ENCODE data around the gene SELENOS. TPM values are rescaled to one million over a fixed set of nuclear protein-coding genes. Genes with fewer than 3 reads are reported as not detected.

The SELENOS gene
- total and polyA plus RNA-seq, 2 experiments from 2014 or later, result 127 to 158 TPM

DNA sequence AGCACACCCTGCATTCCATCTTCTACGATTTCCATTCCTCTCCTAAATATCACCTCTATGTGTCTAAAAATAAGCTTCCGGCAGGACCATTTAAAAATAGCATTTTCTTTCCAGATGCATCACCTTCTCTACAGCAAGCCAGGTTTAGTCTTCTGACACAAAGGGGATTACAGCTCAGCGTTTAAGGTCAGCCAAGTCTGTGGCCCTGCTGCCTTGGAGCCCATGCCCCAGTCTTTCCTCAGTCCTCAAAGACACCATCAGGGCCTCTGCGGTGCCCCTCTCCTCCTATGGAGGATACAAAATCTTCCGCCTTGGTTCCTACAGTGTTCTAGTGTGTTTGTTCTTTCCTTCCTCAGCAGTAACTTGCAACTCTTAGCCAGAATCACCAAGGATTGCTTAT lies 3.8 kb downstream of the SELENOS start:
- H3K4me2 ChIP-seq, result no peak overlapping the region

DNA sequence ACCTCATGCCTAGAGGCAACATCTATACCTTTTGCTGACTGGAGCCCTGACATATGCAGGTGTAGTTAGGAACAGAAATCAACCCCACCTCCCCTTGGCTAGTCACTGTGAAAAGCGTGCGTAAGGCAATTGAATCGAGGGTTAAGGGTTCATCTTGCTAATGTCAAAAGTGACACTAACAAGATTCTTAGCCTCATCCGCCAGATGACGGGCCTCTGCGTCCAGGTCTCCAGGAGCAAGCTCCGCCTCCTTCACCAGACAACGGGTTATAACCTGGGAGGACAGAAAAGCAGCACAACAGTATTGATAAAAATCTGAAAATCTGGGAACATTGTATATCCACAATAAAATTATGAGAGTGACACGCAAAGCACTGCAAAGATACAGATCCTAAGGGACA lies 4.7 kb downstream of the SELENOS start:
- H2AFZ ChIP-seq, result no peak overlapping the region
- no peak overlapping the region for H3K4me2 ChIP-seq
- TF ChIP-seq EZH2phosphoT487 (IDR thresholded peaks at IDR 0.05; ENCODE audit: low read depth, severe bottlenecking, unreplicated experiment) (no peak), EZH2 (IDR thresholded peaks at IDR 0.05; ENCODE audit: borderline replicate concordance) (no peak)
- TF ChIP-seq, protein P1, sequence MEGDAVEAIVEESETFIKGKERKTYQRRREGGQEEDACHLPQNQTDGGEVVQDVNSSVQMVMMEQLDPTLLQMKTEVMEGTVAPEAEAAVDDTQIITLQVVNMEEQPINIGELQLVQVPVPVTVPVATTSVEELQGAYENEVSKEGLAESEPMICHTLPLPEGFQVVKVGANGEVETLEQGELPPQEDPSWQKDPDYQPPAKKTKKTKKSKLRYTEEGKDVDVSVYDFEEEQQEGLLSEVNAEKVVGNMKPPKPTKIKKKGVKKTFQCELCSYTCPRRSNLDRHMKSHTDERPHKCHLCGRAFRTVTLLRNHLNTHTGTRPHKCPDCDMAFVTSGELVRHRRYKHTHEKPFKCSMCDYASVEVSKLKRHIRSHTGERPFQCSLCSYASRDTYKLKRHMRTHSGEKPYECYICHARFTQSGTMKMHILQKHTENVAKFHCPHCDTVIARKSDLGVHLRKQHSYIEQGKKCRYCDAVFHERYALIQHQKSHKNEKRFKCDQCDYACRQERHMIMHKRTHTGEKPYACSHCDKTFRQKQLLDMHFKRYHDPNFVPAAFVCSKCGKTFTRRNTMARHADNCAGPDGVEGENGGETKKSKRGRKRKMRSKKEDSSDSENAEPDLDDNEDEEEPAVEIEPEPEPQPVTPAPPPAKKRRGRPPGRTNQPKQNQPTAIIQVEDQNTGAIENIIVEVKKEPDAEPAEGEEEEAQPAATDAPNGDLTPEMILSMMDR (IDR thresholded peaks at IDR 0.05; ENCODE audit: poor library complexity), result no peak
- peaks cover 6% of the 10 kb centered on the region for H3K4me1 ChIP-seq (ENCODE audit: insufficient read depth)
- peaks cover 32% of the 10 kb centered on the region for H3K79me2 ChIP-seq
- no peaks in the 10 kb centered on the region for H3K9me2 ChIP-seq (replicated peaks; ENCODE audit: insufficient read depth)
- no peak overlapping the region for H3K4me3 ChIP-seq
- no peaks in the 10 kb centered on the region for H3K36me3 ChIP-seq (replicated peaks; ENCODE audit: insufficient read depth, low read depth)
- 76% methylated on average over 9 of the region's 9 CpGs for WGBS (ENCODE audit: low lambda C conversion rate, missing lambda C conversion rate)
- DNase-seq (ENCODE audit: low spot score), result no peak
- H3K27me3 ChIP-seq, result no peaks in the 10 kb centered on the region
- no peak overlapping the region for H3K27ac ChIP-seq
- peaks cover 18% of the 10 kb centered on the region for H4K20me1 ChIP-seq (ENCODE audit: insufficient read depth, poor library complexity, severe bottlenecking)
- no peaks in the 10 kb centered on the region for H3K9me3 ChIP-seq (ENCODE audit: low read depth)

More for the DNA sequence above, 3.8 kb downstream of the SELENOS start:
- Histone ChIP-seq H3K4me3 (no peak overlapping the region), H4K20me1 (ENCODE audit: insufficient read depth, poor library complexity, severe bottlenecking) (peaks cover 18% of the 10 kb centered on the region), H3K4me1 (ENCODE audit: insufficient read depth) (peaks cover 12% of the 10 kb centered on the region), H3K27ac (no peak overlapping the region), H3K9me3 (ENCODE audit: low read depth) (no peaks in the 10 kb centered on the region), H3K79me2 (peaks cover 32% of the 10 kb centered on the region), H3K9me2 (replicated peaks; ENCODE audit: insufficient read depth) (no peaks in the 10 kb centered on the region), H2AFZ (no peak overlapping the region), H3K27me3 (no peaks in the 10 kb centered on the region), H3K36me3 (replicated peaks; ENCODE audit: insufficient read depth, low read depth) (no peaks in the 10 kb centered on the region)
- TF ChIP-seq EZH2 (IDR thresholded peaks at IDR 0.05; ENCODE audit: borderline replicate concordance) (no peak), EZH2phosphoT487 (IDR thresholded peaks at IDR 0.05; ENCODE audit: low read depth, severe bottlenecking, unreplicated experiment) (no peak)
- TF ChIP-seq, protein P1 (IDR thresholded peaks at IDR 0.05; ENCODE audit: poor library complexity), result no peak
- WGBS (ENCODE audit: low lambda C conversion rate, missing lambda C conversion rate), result 86% methylated on average over 5 of the region's 5 CpGs
- no peak for DNase-seq (ENCODE audit: low spot score)

DNA sequence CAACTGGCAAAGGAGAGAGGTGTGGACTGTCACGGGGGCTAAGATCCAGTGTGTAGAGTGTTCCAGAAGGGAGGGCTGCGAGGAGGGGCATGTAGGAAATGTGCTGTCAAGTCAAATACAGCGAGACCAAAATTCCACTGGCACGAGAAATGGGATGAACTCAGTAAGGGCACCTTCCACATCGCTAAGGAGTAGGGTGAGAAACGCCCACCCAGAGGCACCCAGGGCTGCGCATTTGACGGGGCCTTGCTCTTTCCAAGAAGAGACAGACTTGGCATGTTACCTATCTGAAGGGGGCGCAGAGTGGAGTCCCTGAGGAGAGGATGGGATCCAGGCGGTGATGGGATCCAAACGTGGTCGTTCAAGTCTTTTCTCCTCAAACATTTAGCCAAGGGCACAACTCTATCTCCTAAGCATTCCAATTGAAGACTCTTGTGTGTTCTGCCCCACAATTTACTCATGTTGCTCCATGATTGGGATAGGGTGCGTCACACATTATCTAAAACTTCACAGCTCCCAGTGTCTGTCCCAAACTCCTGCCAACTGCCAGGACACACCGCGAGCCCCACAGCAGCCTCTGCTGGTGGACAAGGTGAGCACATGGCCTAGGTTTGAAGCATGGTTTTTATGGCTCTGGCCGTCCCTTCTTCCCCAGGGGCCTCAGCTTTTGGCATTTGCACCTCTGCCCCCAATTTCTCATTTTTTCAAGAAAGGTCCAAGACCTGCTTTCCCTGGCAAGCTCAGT lies 7.6 kb downstream of the SELENOS start:
- Histone ChIP-seq H3K4me2 (no peak overlapping the region), H3K27me3 (no peaks in the 10 kb centered on the region), H3K9me2 (replicated peaks; ENCODE audit: insufficient read depth) (no peaks in the 10 kb centered on the region), H3K4me1 (ENCODE audit: insufficient read depth) (no peaks in the 10 kb centered on the region), H2AFZ (no peak overlapping the region), H3K4me3 (no peak overlapping the region), H3K27ac (no peak overlapping the region), H4K20me1 (ENCODE audit: insufficient read depth, poor library complexity, severe bottlenecking) (peaks cover 2% of the 10 kb centered on the region), H3K9me3 (ENCODE audit: low read depth) (no peaks in the 10 kb centered on the region), H3K36me3 (replicated peaks; ENCODE audit: insufficient read depth, low read depth) (no peaks in the 10 kb centered on the region), H3K79me2 (peaks cover 9% of the 10 kb centered on the region)
- 92% methylated on average over 16 of the region's 16 CpGs for WGBS (ENCODE audit: low lambda C conversion rate, missing lambda C conversion rate)
- DNase-seq (ENCODE audit: low spot score), result no peak
- TF ChIP-seq, protein P1 (IDR thresholded peaks at IDR 0.05; ENCODE audit: poor library complexity), result no peak
- TF ChIP-seq EZH2phosphoT487 (IDR thresholded peaks at IDR 0.05; ENCODE audit: low read depth, severe bottlenecking, unreplicated experiment) (no peak), EZH2 (IDR thresholded peaks at IDR 0.05; ENCODE audit: borderline replicate concordance) (no peak)

Measured in hepatocyte (in vitro differentiated cells).